CD4-positive, alpha-beta T cell treated with Interleukin-1 beta for 1 hour (primary cell): ENCODE measurements around the gene MTHFD2L.
"Not testable (repeated sequence)": the region's sequence is repeated elsewhere in the genome, so short reads cannot be mapped to it uniquely, and the experiment has no call there.

ENCODE experiments used
- DNase-seq, 2 donors: peaks; one replicate each; pipeline ENCODE4 v3.0.0-alpha.2; 2020 to 2022

MTHFD2L gene

GRCh38 chr4:74157561-74158465 is at the start of gene MTHFD2L:
Gene MTHFD2L, plus strand, starts transcription at chr4:74158118. Its CDS starts 21 bp downstream, at chr4:74158139.
- peak; percentile 80 to 81 for DNase-seq

DNA sequence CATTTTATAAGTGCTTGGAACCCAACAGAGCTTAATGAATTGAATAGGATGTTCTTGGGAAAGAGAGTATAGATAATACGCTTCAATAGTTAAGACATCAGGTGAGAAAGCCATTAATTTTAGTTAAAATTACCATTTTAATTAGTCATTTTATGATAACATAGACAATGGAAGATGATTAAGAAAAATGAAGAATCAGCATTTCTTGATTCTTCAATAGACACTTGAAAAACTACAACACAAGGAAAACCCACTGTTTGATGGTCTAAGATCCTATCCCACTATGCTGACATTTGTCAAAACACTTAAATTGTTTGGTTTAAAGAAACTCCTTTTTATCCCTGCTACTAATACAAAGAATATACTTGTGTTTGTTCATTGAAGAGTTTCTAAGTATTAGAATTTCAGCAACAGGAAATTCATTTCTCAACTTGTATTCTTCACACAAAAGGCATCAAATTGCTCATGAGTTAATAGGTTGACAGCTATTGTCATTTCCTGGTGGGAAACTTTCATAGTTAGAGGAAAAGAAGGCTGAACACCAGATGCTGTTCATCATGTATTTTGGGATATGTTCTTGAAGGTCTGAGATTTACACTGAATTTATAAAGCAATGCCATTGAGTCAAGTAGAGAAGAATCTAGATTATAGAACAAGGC is 49.3 kb upstream of the MTHFD2L start:
- no peak for DNase-seq

- peak in 1 of 2 donors; percentile 36 for DNase-seq
Observed at GRCh38 chr4:74109116-74109869, 48.6 kb upstream of the MTHFD2L start.

GRCh38 chr4:74109870-74110605 is 47.9 kb upstream of the MTHFD2L start:
- DNase-seq: no peak

DNA sequence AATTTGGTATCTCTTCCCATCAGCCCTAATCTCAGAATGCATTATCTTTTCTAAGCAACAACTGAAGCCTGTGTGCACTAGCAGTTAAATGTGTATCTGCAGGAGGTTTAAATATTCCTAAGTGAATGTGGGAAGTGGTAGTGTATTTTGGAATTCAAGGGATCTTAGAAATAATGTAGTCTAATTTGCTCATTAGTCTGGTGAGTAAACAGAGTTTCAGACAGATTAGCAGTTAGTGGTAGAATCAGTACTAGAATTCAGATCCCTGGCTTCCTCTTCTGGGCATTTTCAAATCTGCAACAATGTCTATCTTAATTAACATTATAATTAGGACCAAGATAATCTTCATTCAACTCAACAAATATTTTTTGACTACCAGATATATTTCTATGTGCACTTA is 47.2 kb upstream of the MTHFD2L start:
- DNase-seq: no peak

DNA sequence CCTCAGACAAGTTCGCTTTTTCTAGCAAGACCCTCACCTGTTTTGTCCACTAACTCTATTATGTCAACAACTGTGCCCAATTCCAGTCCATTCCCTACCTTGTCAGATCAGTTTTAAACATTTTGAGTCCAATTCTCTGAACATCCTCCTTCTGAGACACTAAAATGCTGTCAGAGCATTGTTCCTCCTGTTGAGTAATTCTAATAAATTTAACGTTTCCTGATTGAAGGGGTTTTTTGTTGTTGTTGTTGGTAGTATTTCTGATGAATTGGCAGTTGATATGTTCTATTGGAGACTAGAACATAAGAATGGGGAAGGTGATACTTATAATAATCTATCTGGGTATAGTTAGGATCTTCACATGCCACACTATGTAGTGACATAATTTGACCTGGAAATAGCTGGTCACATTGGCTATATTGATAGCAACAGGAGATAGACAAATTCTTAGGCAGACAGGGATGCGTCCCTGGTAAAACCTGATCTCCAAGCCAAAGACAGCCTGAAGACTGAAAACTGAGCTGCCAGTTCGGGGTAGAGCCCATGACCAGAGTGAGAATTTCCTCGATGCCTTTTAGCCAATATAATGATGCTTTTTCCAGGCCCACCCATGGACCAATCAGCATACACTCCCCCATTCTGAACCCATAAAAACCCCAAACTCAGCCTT is 46.5 kb upstream of the MTHFD2L start:
- DNase-seq: no peak

GRCh38 chr4:74111990-74112389 is 45.9 kb upstream of the MTHFD2L start:
- no peak for DNase-seq

DNA sequence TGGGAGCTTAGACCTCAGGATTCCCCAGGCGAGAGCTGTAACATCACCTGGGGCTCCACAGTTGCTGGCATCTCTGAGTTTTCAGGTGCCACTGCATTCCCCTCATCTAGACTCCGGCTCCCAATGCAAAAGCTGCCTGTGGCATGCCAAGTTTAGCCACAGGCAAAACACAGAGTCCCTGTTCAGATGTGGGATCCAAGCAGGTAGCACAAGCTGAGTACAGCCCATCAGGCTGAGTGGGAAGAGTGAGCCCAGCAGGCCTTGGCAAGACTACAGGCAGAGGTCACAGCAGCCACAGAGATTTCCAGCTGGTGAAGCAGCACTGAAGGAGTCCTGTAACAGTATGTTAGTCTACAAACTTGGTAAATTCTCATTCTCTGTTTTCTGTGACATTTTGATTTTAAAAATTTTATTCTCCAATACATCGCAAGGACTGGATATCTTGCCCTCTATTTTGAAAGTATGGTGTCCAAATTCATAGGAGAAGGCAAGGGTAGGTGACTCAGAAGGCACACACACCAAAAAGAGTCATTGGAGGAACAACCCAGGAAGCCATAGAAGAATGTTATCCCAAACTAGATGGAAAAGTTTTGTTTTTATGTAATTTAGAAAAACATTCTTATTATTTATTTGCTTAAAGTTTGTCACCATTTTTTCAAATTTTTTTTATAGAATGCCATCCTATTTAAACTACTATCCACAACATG is 45.4 kb upstream of the MTHFD2L start:
- DNase-seq: no peak

DNA sequence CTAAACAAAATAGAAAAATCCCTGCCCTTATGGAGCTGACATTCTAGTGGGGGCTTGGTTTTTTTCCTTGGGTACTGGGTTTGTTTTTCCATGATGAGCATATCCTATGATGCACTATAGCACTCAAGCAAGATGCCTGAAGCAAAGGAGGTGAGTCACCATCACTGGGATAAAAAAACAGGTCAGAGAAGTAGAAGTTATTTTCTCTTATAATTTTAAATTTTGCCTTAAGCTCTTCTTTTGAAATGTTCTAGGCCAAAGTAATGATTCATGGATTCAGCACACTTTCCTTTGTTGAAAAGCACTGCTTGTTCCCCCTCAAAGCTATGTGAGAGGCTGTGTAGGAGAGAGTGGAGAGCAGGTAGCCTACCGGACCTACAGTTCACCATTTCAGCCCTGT is 43.7 kb upstream of the MTHFD2L start:
- no peak for DNase-seq

DNA sequence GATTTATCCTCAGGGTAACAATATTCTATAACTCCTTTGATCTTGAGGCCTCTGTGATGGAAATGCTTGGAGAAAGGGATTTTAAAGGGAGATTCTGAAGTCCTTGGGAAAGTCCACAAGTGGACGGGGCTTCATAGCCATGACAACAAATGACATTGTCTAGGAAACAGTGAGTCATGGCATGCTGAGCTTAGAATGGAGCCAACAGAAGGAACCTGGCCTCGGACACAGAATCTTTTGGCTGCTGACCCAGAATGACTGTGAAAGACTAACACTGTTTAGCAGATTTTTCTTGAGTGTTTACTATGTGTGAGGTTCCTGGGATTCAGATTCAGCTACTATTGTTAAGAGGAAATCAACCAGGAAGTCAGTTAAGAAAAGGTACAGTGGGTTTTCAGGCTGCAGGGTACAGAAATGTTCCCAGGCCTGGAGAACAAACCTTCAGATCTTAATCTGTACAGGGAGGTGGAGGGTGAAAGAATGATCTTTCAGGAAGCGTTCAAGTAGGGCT is 40.8 kb upstream of the MTHFD2L start:
- DNase-seq: no peak

DNA sequence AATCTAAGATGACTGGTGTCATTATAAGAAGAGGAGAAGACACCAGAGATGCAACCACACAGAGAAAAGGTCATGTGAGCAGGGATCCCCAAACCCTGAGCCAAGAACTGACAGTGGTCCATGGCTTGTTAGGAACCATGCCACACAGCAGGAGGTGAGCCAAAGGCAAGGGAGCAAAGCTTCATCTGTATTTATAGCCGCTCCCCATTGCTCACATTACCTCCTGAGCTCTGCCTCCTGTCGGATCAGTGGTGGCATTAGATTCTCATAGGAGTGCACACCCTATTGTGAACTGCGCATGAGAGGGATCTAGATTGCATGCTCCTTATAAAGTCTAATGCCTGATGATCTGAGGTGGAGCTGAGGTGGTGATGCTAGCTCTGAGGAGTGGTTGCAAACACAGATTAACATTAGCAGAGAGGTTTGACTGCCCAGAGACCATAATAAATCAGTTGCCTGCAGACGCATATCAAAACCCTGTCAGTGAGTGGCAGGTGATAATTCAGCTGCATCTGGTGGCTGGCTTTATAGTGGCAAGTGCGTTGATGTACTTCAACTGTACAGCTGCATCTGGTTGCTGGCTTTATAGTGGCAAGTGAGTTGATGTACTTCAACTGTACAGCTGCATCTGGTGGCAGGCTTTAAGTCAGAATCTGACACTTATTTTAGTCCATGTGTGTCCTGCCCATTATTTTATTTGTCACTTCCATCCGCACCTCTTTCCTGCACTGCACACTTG is 39.1 kb upstream of the MTHFD2L start:
- no peak for DNase-seq

DNA sequence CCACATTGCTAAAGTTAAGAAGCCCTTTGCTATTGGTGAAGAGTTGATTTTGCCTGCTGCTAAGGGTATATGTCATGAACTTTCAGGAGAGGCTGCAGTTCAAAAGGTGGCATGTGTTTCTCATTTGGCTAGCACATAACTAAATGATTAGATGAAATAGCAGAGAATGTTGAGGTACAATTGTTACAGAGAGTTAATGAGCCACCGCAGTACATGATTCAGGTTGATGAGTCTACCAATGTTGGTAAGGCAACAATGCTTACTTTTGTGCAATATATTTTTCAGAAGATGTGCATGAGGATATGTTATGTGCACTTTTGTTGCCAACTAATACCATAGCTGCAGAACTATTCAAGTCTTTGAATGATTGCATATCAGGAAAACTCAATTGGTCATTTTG is 37.8 kb upstream of the MTHFD2L start:
- no peak for DNase-seq

DNA sequence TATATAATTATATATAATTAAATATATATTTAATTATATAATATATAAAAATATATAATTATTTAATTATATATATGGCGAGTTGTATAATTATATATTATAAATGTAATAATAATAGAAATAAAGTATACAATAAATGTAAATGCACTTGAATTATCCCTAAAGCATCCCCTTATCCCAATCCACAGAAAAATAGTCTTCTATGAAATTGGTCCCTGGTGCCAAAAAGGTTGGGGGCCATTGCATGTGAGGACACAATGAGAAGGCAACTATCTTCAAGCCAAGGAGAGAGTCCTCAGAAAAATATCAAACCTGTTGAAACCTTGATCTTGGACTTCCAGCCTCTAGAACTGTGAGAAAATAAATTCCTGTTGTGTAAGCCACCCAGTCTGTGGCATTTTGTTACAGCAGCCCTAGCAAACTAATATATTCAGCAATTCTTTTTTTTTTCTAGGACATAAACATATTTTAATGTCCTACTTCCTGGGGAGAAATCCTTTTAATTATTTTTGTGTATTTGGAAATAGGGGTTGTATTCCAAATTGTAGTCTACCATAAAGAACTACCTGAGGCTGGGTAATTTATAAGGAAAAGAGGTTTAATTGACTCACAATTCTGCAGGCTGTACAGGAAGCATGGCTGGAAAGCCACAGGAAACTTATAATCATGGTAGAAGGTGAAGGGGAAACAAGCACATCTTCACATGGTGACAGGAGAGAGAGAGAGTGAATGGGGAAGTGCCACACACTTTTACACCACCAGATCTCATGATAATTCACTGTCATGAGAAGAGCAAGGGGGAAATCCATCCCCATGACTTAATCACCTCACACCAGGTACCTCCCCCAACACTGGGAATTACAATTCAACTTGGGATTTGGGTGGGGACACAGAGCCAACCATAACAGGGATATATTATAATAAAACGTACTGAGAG is 36.0 kb upstream of the MTHFD2L start:
- DNase-seq: no peak

DNA sequence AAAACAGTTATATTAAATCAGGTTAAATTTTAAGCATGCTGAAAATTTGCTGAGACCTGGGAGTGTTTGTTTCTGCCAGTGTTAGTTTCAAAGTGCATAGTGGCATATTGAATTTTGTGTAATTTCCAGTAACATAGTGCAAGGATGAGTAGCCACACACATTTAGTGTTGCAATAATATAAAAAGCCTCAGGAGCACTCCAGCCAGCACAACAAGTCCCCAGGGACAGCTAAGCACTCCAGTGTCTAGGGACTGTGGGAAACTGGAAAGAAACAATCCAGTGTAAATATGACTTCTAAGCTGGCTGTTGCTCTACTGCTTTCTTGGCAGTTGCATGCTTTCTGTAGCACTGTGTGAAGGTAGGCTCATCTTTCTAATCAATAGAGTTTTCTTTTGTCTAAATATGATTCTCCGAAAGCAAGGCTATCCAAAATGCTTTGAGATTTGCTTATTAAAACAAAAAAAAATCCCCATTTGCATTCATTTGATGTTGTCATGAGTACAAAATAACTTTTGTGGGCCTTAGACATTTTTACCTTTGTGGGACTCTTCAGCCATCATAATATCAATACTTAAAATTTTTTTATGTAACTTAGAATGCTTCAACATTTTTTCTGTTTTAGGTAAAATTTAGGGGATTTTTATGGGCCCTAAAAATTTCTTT is 34.7 kb upstream of the MTHFD2L start:
- DNase-seq: no peak

GRCh38 chr4:74125029-74125428 is 32.9 kb upstream of the MTHFD2L start:
- DNase-seq: no peak

GRCh38 chr4:74127745-74128144 is 30.2 kb upstream of the MTHFD2L start:
- no peak for DNase-seq

GRCh38 chr4:74130843-74131242 is 27.1 kb upstream of the MTHFD2L start:
- not testable (repeated sequence) for DNase-seq

- not testable (repeated sequence) for DNase-seq
Observed at GRCh38 chr4:74132188-74132587, 25.7 kb upstream of the MTHFD2L start.

GRCh38 chr4:74132944-74133343 is 25.0 kb upstream of the MTHFD2L start:
- no peak for DNase-seq
